ENCODE data around the gene KTN1.
A peak's percentile ranks its signal among the peaks of the same experiment; 100 is the strongest.

The KTN1 gene

GRCh38 chr14:55721353-55721752 is 141.3 kb downstream of the KTN1 start:
- peak; percentile 60 for DNase-seq

GRCh38 chr14:55722054-55722453 is 142.0 kb downstream of the KTN1 start:
- DNase-seq = no peak

GRCh38 chr14:55724736-55725135 is 144.7 kb downstream of the KTN1 start:
- DNase-seq = no peak

GRCh38 chr14:55730592-55731310 is 150.7 kb downstream of the KTN1 start:
- no peak for DNase-seq

GRCh38 chr14:55731311-55731872 is 151.4 kb downstream of the KTN1 start:
- DNase-seq = no peak

GRCh38 chr14:55731881-55732498 is 152.0 kb downstream of the KTN1 start:
- DNase-seq = no peak

GRCh38 chr14:55733599-55733998 is 153.6 kb downstream of the KTN1 start:
- DNase-seq = no peak
